Lower leg skin (tissue), 4 donors: ENCODE results near the gene RHOH. TPM values are rescaled to one million over a fixed set of nuclear protein-coding genes. Genes with fewer than 3 reads are reported as not detected.
A peak's percentile ranks its signal among the peaks of the same experiment; 100 is the strongest.
"Not testable (repeated sequence)": the region's sequence is repeated elsewhere in the genome, so short reads cannot be mapped to it uniquely, and the experiment has no call there.

Source experiments
- DNase-seq, 2 donors: peaks; one replicate each; pipeline ENCODE4 v3.0.0-alpha.2; 2019; ENCODE audit warnings: low spot score in 2 of 2
- H3K4me3 ChIP-seq: fragments of 200-600 bp; sonication (generic); 2 replicates; pipeline ENCODE4 v1.5.1; 2017; ENCODE audit warnings: mild to moderate bottlenecking, low read depth; ENCODE audit not compliant: poor library complexity, severe bottlenecking
- POLR2A ChIP-seq, 2 donors: fragments of 450-650 bp; IDR thresholded peaks; one replicate each; pipeline ENCODE4 v1.6.1; 2016 to 2017; ENCODE audit warnings: antibody characterized with exemption in 2 of 2, mild to moderate bottlenecking in 1 of 2, moderate library complexity in 1 of 2
- WGBS, 2 donors: methylation state at CpG; one replicate each; pipeline ENCODE4 v1.1.5; 2018; 5-methylcytosine and 5-hydroxymethylcytosine counted together
- intact Hi-C: fragments of 100-400 bp; cut with DNase I; formaldehyde crosslinking; loops from one replicate; pipeline ENCODE4 v1.15.0; 2023; ENCODE audit warnings: low total_unique reads
- total RNA-seq, 4 donors: library from RNA; depleted of rRNA; stranded (reverse); fragments of >200 nt; gene quantifications; one replicate each; pipeline ENCODE4 v1.1.0, GENCODE V29; 2016
- TF ChIP-seq, protein P1 (sequence below), 3 donors: fragments of 450-650 bp; IDR thresholded peaks; one replicate each; pipeline ENCODE4 v1.5.1; 2016; ENCODE audit warnings: antibody characterized with exemption in 3 of 3, mild to moderate bottlenecking in 3 of 3, moderate library complexity in 2 of 3

Gene RHOH, protein sequence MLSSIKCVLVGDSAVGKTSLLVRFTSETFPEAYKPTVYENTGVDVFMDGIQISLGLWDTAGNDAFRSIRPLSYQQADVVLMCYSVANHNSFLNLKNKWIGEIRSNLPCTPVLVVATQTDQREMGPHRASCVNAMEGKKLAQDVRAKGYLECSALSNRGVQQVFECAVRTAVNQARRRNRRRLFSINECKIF
- 1 to 10 TPM in 3 of 4 donors, not detected in 1; 1.5 to 3.4 (median 2.2) TPM for total RNA-seq

DNA sequence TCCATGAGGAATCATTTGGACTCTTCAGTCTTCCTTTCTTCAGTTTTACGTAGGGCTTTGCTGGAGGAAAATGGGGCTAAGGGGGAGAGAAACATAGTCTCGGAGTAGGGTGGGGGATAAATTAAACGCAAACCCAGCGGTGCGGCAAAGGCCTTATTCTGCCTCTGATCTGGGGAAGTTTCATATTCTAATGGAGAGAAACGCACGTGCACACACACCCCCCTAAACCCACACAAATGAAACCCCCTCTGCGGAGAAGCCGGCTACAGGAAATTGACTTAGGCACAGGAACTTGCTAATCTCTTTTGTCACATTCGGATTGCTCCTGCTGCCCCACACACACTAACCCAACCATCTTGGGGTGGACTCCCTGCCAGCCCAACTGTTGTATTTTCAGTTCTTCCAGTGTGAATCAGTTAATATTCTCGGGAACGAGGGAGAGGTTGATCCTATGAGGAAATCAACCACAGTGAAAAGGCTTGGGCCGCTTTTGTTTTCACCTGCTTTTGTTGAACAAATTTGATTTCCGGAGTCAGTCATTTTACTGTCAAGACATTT, at the start of gene RHOH:
Gene RHOH (plus strand): TSS at position 308 of the 558 bp plus-strand sequence. CDS start 46,356 bp downstream, outside the sequence.
- 60 to 65% methylated on average over 14 of the region's 14 CpGs for WGBS, 2 donors
- intact Hi-C loops, result no loop called here
- H3K4me3 ChIP-seq, result no peak within 1 kb of the TSS
- TF ChIP-seq, protein P1, sequence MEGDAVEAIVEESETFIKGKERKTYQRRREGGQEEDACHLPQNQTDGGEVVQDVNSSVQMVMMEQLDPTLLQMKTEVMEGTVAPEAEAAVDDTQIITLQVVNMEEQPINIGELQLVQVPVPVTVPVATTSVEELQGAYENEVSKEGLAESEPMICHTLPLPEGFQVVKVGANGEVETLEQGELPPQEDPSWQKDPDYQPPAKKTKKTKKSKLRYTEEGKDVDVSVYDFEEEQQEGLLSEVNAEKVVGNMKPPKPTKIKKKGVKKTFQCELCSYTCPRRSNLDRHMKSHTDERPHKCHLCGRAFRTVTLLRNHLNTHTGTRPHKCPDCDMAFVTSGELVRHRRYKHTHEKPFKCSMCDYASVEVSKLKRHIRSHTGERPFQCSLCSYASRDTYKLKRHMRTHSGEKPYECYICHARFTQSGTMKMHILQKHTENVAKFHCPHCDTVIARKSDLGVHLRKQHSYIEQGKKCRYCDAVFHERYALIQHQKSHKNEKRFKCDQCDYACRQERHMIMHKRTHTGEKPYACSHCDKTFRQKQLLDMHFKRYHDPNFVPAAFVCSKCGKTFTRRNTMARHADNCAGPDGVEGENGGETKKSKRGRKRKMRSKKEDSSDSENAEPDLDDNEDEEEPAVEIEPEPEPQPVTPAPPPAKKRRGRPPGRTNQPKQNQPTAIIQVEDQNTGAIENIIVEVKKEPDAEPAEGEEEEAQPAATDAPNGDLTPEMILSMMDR (IDR thresholded peaks at IDR 0.05), result no peak
- no peak for TF ChIP-seq POLR2A (IDR thresholded peaks at IDR 0.05)
- no peak for DNase-seq

DNA sequence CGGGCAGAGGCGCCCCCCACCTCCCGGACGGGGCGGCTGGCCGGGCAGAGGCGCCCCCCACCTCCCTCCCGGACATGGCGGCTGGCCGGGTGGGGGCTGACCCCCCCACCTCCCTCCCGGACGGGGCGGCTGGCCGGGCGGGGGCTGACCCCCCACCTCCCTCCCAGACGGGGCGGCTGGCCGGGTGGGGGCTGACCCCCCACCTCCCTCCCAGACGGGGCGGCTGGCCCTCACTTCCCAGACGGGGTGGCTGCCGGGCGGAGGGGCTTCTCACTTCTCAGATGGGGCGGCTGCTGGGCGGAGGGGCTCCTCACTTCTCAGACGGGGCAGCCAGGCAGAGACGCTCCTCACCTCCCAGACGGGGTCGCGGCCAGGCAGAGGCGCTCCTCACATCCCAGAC, 49.3 kb upstream of the RHOH start:
- WGBS, 2 donors, result 99% methylated on average over 13 to 16 of the region's 31 CpGs

DNA sequence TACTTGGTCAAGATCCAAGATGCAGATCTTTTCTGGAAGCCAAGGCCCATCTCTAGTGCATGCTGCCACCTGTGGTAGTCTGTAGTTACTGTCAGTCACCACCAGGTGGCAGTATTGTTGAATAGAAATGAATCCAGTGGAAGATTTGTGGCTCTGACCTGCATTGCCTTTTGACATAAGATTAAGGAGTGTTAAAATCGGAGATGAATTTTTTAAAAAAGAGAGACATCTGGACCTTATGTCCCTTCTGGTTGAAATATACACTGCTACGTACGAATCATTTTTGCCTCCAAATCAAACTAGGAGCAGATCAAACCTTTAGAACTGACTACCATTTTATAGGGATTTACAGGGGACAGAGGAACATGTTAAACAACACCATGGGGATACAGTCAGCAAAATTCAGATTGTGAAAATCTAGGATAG, 46.9 kb upstream of the RHOH start:
- intact Hi-C loops, result loop anchor here (5.0 kb wide), 2 partner anchors 162 to 172 kb away; no protein-coding TSS in a partner anchor
- peak in 1 of 2 donors; percentile 69 for DNase-seq
- TF ChIP-seq, protein P1 (IDR thresholded peaks at IDR 0.05), result peak in 1 of 3 donors; percentile 76
- no peak for TF ChIP-seq POLR2A (IDR thresholded peaks at IDR 0.05)
- WGBS, 2 donors, result 88 to 91% methylated on average over 3 of the region's 3 CpGs
- no peak overlapping the region for H3K4me3 ChIP-seq

More for the DNA sequence above, 49.3 kb upstream of the RHOH start:
- intact Hi-C loops, result loop anchor here (5.0 kb wide), 1 partner anchor 165 kb away; no protein-coding TSS in a partner anchor
- not testable (repeated sequence) for DNase-seq, H3K4me3 ChIP-seq

DNA sequence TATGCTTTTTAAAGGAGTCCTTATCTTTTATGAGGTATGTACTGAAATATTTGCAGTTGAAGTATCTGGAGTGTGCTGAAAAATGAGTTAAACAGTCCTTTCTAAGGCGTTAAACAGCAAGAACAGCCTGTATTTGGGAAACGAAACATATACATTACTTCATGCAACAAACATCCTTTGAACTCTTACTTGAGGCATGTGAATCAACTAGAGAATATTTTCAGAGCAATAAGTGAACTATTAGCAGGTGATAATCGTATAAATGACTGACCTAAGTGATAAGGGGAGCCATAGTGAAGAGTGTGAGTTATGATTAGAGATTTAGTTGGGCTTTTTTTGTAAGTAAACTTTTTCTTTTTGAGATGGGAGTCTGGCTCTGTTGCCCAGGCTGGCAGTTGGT, 45.9 kb upstream of the RHOH start:
- TF ChIP-seq POLR2A (IDR thresholded peaks at IDR 0.05), result no peak
- TF ChIP-seq, protein P1 (IDR thresholded peaks at IDR 0.05), result no peak
- intact Hi-C loops, result loop anchor here (5.0 kb wide), 1 partner anchor 171 kb away; no protein-coding TSS in a partner anchor
- no peak for DNase-seq
- whole genome bisulfite sequencing, 2 donors, result 93 to 94% methylated on average over 3 of the region's 3 CpGs
- H3K4me3 ChIP-seq, result no peak overlapping the region

DNA sequence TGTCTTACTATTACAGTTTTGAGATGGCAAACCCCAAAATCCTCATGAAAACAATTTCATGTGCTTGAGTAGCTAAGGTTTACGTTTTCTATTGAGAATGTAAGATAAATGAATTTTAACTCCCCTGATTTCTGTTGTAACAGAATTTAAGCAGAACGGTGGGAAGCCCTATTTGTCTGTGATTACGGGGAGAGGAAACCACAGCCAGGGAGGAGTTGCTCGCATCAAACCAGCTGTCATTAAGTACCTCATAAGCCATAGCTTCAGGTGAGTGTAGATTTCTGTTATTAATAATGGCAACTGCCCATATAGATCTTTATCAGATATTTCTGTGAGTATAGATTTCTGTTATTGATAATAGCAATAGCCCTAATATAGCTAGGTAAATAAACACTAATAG, 44.2 kb upstream of the RHOH start:
- intact Hi-C loops, result loop anchor here (5.0 kb wide), 1 partner anchor 170 kb away; no protein-coding TSS in a partner anchor
- WGBS, 2 donors, result 81 to 91% methylated on average over 4 of the region's 4 CpGs
- DNase-seq, result no peak
- TF ChIP-seq POLR2A (IDR thresholded peaks at IDR 0.05), result no peak
- TF ChIP-seq, protein P1 (IDR thresholded peaks at IDR 0.05), result no peak
- no peak overlapping the region for H3K4me3 ChIP-seq

DNA sequence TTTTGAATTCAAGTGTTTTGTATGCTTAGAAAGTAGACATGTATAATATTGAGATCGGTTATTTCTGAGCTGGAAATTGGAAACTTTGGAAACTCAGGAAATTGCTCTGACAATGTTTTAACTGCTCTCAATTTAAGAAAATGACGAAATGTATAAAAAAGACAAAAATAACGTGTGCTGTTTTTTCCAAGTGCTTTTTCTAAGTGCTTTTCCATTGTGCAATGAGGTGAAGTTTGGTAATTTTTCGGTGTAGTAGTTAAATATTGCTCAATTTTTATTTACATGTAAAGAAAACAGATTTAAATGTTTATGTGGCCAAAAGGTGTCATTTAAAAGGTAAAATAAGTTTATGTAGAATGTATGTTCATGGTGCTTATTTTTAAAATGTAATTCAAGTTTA, 39.4 kb upstream of the RHOH start:
- DNase-seq, result no peak
- TF ChIP-seq POLR2A (IDR thresholded peaks at IDR 0.05), result no peak
- TF ChIP-seq, protein P1 (IDR thresholded peaks at IDR 0.05), result no peak
- no peak overlapping the region for H3K4me3 ChIP-seq
- WGBS, 2 donors, result 90 to 91% methylated on average over 4 of the region's 4 CpGs
- intact Hi-C loops, result no loop called here
